H7 (cell line): ENCODE results near the gene PBX1. TPM values are rescaled to one million over a fixed set of nuclear protein-coding genes. Genes with fewer than 3 reads are reported as not detected.

Experiments used
- DNase-seq: peaks from one replicate; pipeline ENCODE4 v3.0.0; 2012
- H3K27me3 ChIP-seq: 2 replicates; pipeline ENCODE4 v1.6.0; 2011; ENCODE audit warnings: mild to moderate bottlenecking, low read length; ENCODE audit not compliant: control insufficient read depth, insufficient read depth
- H3K36me3 ChIP-seq: replicated peaks from 2 replicates; pipeline ENCODE4 v1.5.1; 2011; ENCODE audit warnings: low read length; ENCODE audit not compliant: control insufficient read depth, insufficient read depth
- H3K4me3 ChIP-seq: 2 replicates; pipeline ENCODE4 v1.5.1; 2011; ENCODE audit warnings: low read depth, mild to moderate bottlenecking, control low read depth, low read length, moderate library complexity; ENCODE audit not compliant: insufficient read depth
- total RNA-seq: library from RNA; depleted of rRNA; stranded (reverse); fragments of >200 nt; shearing (Covaris generic); gene quantifications from 2 replicates; pipeline ENCODE4 v1.2.3, GENCODE V29; 2014

Gene PBX1
- total RNA-seq, 1 experiment from 2014 or later, result 70.5 TPM

DNA sequence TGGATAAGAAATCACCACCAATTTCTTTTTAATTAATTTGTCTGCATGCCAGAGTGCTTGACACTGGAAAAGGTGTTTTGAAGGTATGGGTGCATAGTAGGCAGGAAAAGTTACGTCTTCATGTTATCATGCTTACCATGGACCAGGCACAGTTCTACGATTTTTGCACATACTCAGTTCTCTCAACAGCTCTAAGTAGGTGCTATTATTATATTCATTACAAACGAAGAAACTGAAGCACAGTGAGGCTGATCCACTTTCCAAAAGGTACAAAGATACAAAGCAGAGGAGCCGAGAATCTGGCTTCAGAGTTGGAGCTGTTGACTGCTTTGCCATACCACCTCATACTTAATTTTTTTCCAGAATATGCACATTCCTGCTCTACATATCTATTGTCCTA, 306.4 kb downstream of the PBX1 start:
- Histone ChIP-seq H3K4me3 (no peak overlapping the region), H3K36me3 (no peaks in the 10 kb centered on the region), H3K27me3 (peaks cover 4% of the 10 kb centered on the region; the same call in 1 of the 2 replicates)
- DNase-seq, result no peak

GRCh38 chr1:164867590-164867989, 308.6 kb downstream of the PBX1 start:
- no peaks in the 10 kb centered on the region for H3K36me3 ChIP-seq
- H3K4me3 ChIP-seq, result no peak overlapping the region
- no peaks in the 10 kb centered on the region; the same call in 1 of the 2 replicates for H3K27me3 ChIP-seq
- DNase-seq, result no peak

- Histone ChIP-seq H3K4me3 (no peak overlapping the region), H3K27me3 (no peaks in the 10 kb centered on the region; the same call in 1 of the 2 replicates), H3K36me3 (no peaks in the 10 kb centered on the region)
- no peak for DNase-seq
Measured at GRCh38 chr1:164868990-164869389, 310.0 kb downstream of the PBX1 start.

- Histone ChIP-seq H3K27me3 (no peaks in the 10 kb centered on the region), H3K36me3 (no peaks in the 10 kb centered on the region), H3K4me3 (no peak overlapping the region)
- DNase-seq, result no peak
Measured at GRCh38 chr1:164875518-164875917, 316.5 kb downstream of the PBX1 start.

DNA sequence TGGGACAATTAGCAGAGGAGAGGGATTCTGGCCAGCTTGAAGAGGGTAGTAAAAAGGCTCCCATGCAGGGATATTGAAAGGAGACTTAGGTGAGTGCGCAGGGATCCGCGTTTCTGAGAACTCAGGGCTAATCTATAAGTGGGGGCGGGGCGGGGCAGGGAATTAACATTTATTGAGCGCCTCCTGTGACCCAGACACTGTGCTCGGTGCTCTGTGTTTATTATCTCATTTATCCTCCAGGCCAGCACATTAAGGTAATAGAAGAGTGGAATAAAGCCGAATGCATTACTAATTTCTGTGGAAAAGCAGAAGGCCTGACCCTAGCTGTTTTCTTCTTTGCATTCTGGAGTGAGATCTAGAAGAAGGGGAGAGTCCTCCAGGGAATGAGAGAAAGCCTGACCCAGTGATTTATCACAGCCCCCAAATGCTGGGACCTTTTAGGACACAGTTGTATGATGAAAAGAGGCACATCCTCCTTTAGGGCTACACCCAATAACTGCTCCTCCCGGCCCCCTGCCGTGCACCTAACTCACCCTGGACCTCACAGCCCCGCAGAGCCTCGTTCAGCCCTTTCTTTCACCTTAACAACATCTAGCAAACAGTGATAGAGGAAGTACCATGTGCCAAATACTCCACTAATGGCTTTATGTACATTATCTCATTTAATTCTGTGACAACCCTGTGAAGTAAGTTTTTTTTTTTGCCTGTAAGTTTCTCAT, 317.6 kb downstream of the PBX1 start:
- Histone ChIP-seq H3K4me3 (no peak overlapping the region), H3K36me3 (no peaks in the 10 kb centered on the region), H3K27me3 (no peaks in the 10 kb centered on the region)
- DNase-seq, result no peak

DNA sequence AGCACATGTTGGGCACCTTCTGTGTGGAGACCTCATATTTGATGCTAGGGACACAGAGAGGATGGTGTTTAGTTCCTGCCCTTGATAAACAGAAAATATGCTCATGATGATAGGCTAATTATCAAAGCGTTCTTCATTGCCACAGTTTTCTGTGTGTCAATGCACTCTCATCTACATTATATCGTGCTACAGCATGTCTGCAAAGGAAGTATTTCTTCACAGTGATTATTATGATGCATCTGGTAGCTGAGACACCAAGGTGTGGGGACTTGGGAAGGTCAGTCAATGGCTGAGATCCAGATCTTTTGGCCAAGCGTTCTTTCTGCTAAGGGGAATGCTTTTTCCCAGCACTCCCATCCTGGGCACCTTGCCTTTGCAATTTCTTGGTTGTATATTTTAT, 321.2 kb downstream of the PBX1 start:
- H3K36me3 ChIP-seq, result no peaks in the 10 kb centered on the region
- H3K4me3 ChIP-seq, result no peak overlapping the region
- no peaks in the 10 kb centered on the region for H3K27me3 ChIP-seq
- no peak for DNase-seq

DNA sequence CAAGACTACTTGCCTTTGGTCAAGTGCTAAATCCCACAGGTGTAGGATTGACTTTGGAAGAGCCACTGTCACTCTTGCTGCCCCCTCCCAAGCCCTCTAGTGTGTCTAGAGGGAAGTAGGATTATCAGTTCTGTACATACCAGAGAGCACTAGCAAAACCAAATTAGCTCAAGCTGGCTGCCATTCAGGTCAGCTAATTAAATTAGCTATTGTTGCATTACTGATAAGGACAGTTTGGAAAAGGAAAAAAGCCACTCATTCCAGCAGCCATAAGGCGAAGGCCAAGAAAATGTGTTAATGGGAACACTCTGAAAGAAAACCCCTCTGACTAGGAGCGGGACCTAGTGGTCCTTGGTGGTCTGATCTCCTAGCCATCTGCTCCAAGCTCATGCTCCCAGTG, 321.7 kb downstream of the PBX1 start:
- Histone ChIP-seq H3K36me3 (no peaks in the 10 kb centered on the region), H3K27me3 (no peaks in the 10 kb centered on the region), H3K4me3 (no peak overlapping the region)
- no peak for DNase-seq

GRCh38 chr1:164885311-164885710, 326.3 kb downstream of the PBX1 start:
- Histone ChIP-seq H3K27me3 (no peaks in the 10 kb centered on the region), H3K4me3 (no peak overlapping the region), H3K36me3 (no peaks in the 10 kb centered on the region)
- no peak for DNase-seq

- DNase-seq, result no peak
- no peaks in the 10 kb centered on the region for H3K36me3 ChIP-seq
- H3K27me3 ChIP-seq, result no peaks in the 10 kb centered on the region
- H3K4me3 ChIP-seq, result no peak overlapping the region
Measured at GRCh38 chr1:164886101-164886500, 327.1 kb downstream of the PBX1 start.

GRCh38 chr1:164891615-164892014, 332.6 kb downstream of the PBX1 start:
- Histone ChIP-seq H3K4me3 (no peak overlapping the region), H3K27me3 (no peaks in the 10 kb centered on the region; the same call in 1 of the 2 replicates), H3K36me3 (no peaks in the 10 kb centered on the region)
- DNase-seq, result peak; percentile 32

DNA sequence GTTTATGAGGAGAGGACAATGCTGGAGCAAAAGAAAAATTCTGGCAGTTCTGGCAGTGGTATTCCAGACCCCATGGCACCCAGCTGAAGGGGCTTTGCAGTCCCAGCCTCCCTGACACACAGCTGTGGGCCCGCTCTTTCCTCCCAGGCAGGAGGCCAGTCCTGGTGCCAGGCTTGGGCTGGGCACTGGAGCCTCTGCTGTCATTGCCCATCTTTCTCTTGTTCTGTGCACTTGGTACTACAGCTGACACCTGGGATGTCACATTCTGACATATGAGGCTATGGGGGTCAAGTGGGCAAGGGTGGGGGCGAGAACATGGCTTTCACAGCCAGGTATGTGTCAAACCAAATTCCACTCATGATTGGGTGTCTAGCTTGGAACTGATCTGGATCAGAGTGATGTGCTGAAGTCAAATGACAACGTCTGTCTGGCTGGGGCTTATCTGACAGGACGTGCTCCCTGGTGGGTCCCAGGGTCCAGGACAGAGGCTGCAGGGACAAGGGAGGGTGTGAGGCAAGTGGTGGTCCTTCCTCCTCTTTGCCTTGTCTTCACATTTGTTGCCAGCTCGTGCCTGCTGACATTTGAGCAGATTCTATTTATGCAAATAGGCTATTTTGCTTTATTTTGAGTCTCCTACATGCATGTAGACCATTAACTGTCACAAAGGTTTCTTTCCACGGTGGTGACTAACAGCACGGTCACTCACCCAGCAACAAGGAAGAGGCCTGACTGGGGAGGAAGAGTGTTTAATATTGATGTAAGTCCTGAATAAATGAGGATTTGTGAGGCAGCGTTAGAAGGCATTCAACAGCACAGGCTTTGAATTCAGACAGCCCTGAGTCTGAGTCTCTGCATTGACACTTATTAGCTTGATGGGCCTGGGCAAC, 336.3 kb downstream of the PBX1 start:
- no peak for DNase-seq
- Histone ChIP-seq H3K4me3 (no peak overlapping the region), H3K27me3 (no peaks in the 10 kb centered on the region; the same call in 1 of the 2 replicates), H3K36me3 (no peaks in the 10 kb centered on the region)

GRCh38 chr1:164901031-164901430, 342.0 kb downstream of the PBX1 start:
- DNase-seq, result no peak
- Histone ChIP-seq H3K27me3 (no peaks in the 10 kb centered on the region), H3K36me3 (no peaks in the 10 kb centered on the region), H3K4me3 (no peak overlapping the region)
